Dedifferentiated amniotic fluid mesenchymal stem cell (primary cell): Measurements from ENCODE around the gene PLPP1.

ENCODE experiments used
- DNase-seq: peaks from one replicate; pipeline ENCODE4 v3.0.0-alpha.2; 2016; ENCODE audit errors: extremely low spot score

Gene PLPP1

GRCh38 chr5:55407059-55407684 lies 127.6 kb downstream of the PLPP1 start:
- DNase-seq: peak; percentile 61

GRCh38 chr5:55406292-55406691 lies 128.5 kb downstream of the PLPP1 start:
- DNase-seq: no peak

- DNase-seq: no peak
Observed at GRCh38 chr5:55402199-55402598, 132.6 kb downstream of the PLPP1 start.

GRCh38 chr5:55393501-55394175 lies 141.1 kb downstream of the PLPP1 start:
- DNase-seq: no peak

GRCh38 chr5:55392669-55393068 lies 142.1 kb downstream of the PLPP1 start:
- no peak for DNase-seq

GRCh38 chr5:55391707-55392106 lies 143.1 kb downstream of the PLPP1 start:
- DNase-seq: no peak

- no peak for DNase-seq
Observed at GRCh38 chr5:55387865-55388264, 146.9 kb downstream of the PLPP1 start.

- DNase-seq: no peak
Observed at GRCh38 chr5:55386356-55386755, 148.4 kb downstream of the PLPP1 start.

- no peak for DNase-seq
Observed at GRCh38 chr5:55385846-55386245, 148.9 kb downstream of the PLPP1 start.

GRCh38 chr5:55385227-55385626 lies 149.5 kb downstream of the PLPP1 start:
- DNase-seq: no peak

GRCh38 chr5:55384072-55384471 lies 150.7 kb downstream of the PLPP1 start:
- no peak for DNase-seq

- DNase-seq: no peak
Observed at GRCh38 chr5:55383254-55383653, 151.5 kb downstream of the PLPP1 start.

- no peak for DNase-seq
Observed at GRCh38 chr5:55377810-55378209, 157.0 kb downstream of the PLPP1 start.
